ENCODE data around the gene PSMA5. TPM values are rescaled to one million over a fixed set of nuclear protein-coding genes. Genes with fewer than 3 reads are reported as not detected.

PSMA5 gene
- total and polyA plus RNA-seq, 7 donors, result 58.1 to 213 (median 99.6) TPM

GRCh38 chr1:109385417-109385816, 40.8 kb downstream of the PSMA5 start:
- peak in 3 of 4 donors; percentile 70 to 75 (median 74) for ATAC-seq
- intact Hi-C loops (cut with DNase I), result no loop called here
- H3K27ac ChIP-seq, result peak overlapping the region; percentile 97
- H3K27me3 ChIP-seq (ENCODE audit: insufficient read depth in 3 of 3, low read length in 2 of 3), result no peaks in the 10 kb centered on the region
- H3K9me3 ChIP-seq, result no peaks in the 10 kb centered on the region
- H3K4me1 ChIP-seq, result peaks cover 90% of the 10 kb centered on the region
- WGBS, 3 donors, result 27 to 56% (median 35%) methylated on average over 2 of the region's 2 CpGs
- no peak for TF ChIP-seq CTCF (IDR thresholded peaks at IDR 0.05)
- peak in 1 of 2 donors; percentile 65 for DNase-seq
- H3K36me3 ChIP-seq (ENCODE audit: insufficient read depth in 1 of 2, low read depth in 1 of 2), result no peaks in the 10 kb centered on the region
- peak overlapping the region; percentile 23 for H3K4me3 ChIP-seq

- H3K9me3 ChIP-seq, result no peaks in the 10 kb centered on the region
- H3K36me3 ChIP-seq (ENCODE audit: insufficient read depth in 1 of 2, low read depth in 1 of 2), result no peaks in the 10 kb centered on the region
- intact Hi-C loops (cut with DNase I), result no loop called here
- 49 to 75% (median 54%) methylated on average over 7 of the region's 7 CpGs for WGBS, 3 donors
- no peak for ATAC-seq
- H3K4me1 ChIP-seq, result peaks cover 90% of the 10 kb centered on the region
- H3K27me3 ChIP-seq (ENCODE audit: insufficient read depth in 3 of 3, low read length in 2 of 3), result no peaks in the 10 kb centered on the region
- H3K4me3 ChIP-seq, result no peak overlapping the region
- no peak for DNase-seq
- TF ChIP-seq CTCF (IDR thresholded peaks at IDR 0.05), result no peak
- peak overlapping the region; percentile 97 for H3K27ac ChIP-seq
Observed at GRCh38 chr1:109383854-109384253, 42.4 kb downstream of the PSMA5 start.

- H3K9me3 ChIP-seq, result no peaks in the 10 kb centered on the region
- peak overlapping the region; percentile 97 for H3K27ac ChIP-seq
- DNase-seq (no peak), ATAC-seq (no peak)
- H3K4me1 ChIP-seq, result peaks cover 88% of the 10 kb centered on the region
- H3K4me3 ChIP-seq, result no peak overlapping the region
- WGBS, 3 donors, result 53 to 71% (median 66%) methylated on average over 2 of the region's 2 CpGs
- no peak for TF ChIP-seq CTCF (IDR thresholded peaks at IDR 0.05)
- no peaks in the 10 kb centered on the region for H3K36me3 ChIP-seq (ENCODE audit: insufficient read depth in 1 of 2, low read depth in 1 of 2)
- intact Hi-C loops (cut with DNase I), result no loop called here
- H3K27me3 ChIP-seq (ENCODE audit: insufficient read depth in 3 of 3, low read length in 2 of 3), result no peaks in the 10 kb centered on the region
Observed at GRCh38 chr1:109383087-109383779, 43.0 kb downstream of the PSMA5 start.

GRCh38 chr1:109381573-109381972, 44.7 kb downstream of the PSMA5 start:
- H3K4me1 ChIP-seq, result peaks cover 79% of the 10 kb centered on the region
- H3K27me3 ChIP-seq (ENCODE audit: insufficient read depth in 3 of 3, low read length in 2 of 3), result no peaks in the 10 kb centered on the region
- H3K36me3 ChIP-seq (ENCODE audit: insufficient read depth in 1 of 2, low read depth in 1 of 2), result peaks cover 0 to 2% of the 10 kb centered on the region in 2 donors
- intact Hi-C loops (cut with DNase I), result no loop called here
- DNase-seq (no peak), ATAC-seq (peak in 3 of 4 donors; percentile 9 to 25 (median 19))
- no peaks in the 10 kb centered on the region for H3K9me3 ChIP-seq
- 29 to 61% (median 31%) methylated on average over 2 of the region's 2 CpGs for WGBS, 3 donors
- peak overlapping the region; percentile 16 for H3K4me3 ChIP-seq
- H3K27ac ChIP-seq, result peak overlapping the region; percentile 97
- TF ChIP-seq CTCF (IDR thresholded peaks at IDR 0.05), result no peak

GRCh38 chr1:109379907-109380306, 46.3 kb downstream of the PSMA5 start:
- no peak for ATAC-seq
- TF ChIP-seq CTCF (IDR thresholded peaks at IDR 0.05), result no peak
- intact Hi-C loops (cut with DNase I), result no loop called here
- Histone ChIP-seq H3K27ac (peak overlapping the region; percentile 97), H3K4me3 (no peak overlapping the region), H3K9me3 (no peaks in the 10 kb centered on the region), H3K4me1 (peaks cover 62% of the 10 kb centered on the region), H3K36me3 (ENCODE audit: insufficient read depth in 1 of 2, low read depth in 1 of 2) (peaks cover 0 to 2% of the 10 kb centered on the region in 2 donors), H3K27me3 (ENCODE audit: insufficient read depth in 3 of 3, low read length in 2 of 3) (no peaks in the 10 kb centered on the region)
- WGBS, 3 donors, result 94 to 99% (median 97%) methylated on average over 3 of the region's 3 CpGs
- no peak for DNase-seq
